ENCODE data around the gene C22orf31. TPM values are rescaled to one million over a fixed set of nuclear protein-coding genes. Genes with fewer than 3 reads are reported as not detected.

Gene C22orf31
- total and polyA plus RNA-seq, 4 experiments from 2014 or later: not detected

- intact Hi-C loops (cut with micrococcal nuclease): no loop called here
- DNase-seq: no peak
- peak within 1 kb of the TSS in 4 of 7 donors; percentile 2 to 65 (median 11) for H3K27ac Mint-ChIP-seq
- H3K36me3 Mint-ChIP-seq: peaks cover 0 to 3% of the 10 kb centered on the region in 2 donors
- peak within 1 kb of the TSS; percentile 73 to 88 (median 82) for H3K4me3 Mint-ChIP-seq
- peaks cover 22% of the 10 kb centered on the region for H3K27me3 ChIP-seq (ENCODE audit: insufficient read depth, low read length)
- no peaks in the 10 kb centered on the region for H3K9me3 ChIP-seq (ENCODE audit: control insufficient read depth in 1 of 2, low read length in 2 of 2)
- H3K9me3 Mint-ChIP-seq: no peaks in the 10 kb centered on the region
- H3K4me1 Mint-ChIP-seq: peaks cover 9 to 29% (median 17%) of the 10 kb centered on the region in 4 donors
- peaks cover 23% of the 10 kb centered on the region for H3K4me1 ChIP-seq (ENCODE audit: insufficient read depth, low read length)
- H3K4me3 ChIP-seq (ENCODE audit: low read length in 2 of 2): peak within 1 kb of the TSS in 1 of 2 donors; percentile 58
- H3K36me3 ChIP-seq (ENCODE audit: insufficient read depth, low read length): no peaks in the 10 kb centered on the region
- POLR2A ChIA-PET (ENCODE audit: partially characterized antibody): interaction anchor here (1.4 kb wide), 1 partner anchor 190 kb away, joined by 5 read pairs; the partner anchor contains the start of gene ZNRF3
- peaks cover 17 to 42% of the 10 kb centered on the region in 2 donors for H3K27me3 Mint-ChIP-seq
- CTCF ChIA-PET (ENCODE audit: partially characterized antibody): no interaction called here
- H3K27ac ChIP-seq (ENCODE audit: low read depth, low read length): no peak within 1 kb of the TSS
Measured at GRCh38 chr22:29072979-29073617, 11.5 kb upstream of the C22orf31 start, which contains the start of gene KREMEN1. Gene KREMEN1, plus strand, starts transcription at chr22:29073035. Its CDS starts 96 bp downstream, at chr22:29073131.

- H3K4me1 Mint-ChIP-seq: peaks cover 9 to 29% (median 17%) of the 10 kb centered on the region in 4 donors
Measured at GRCh38 chr22:29072193-29072978, 10.8 kb upstream of the C22orf31 start.

GRCh38 chr22:29071261-29072045, 9.8 kb upstream of the C22orf31 start:
- Mint-ChIP-seq H3K4me3 (peak overlapping the region; percentile 79 to 88 (median 82)), H3K4me1 (peaks cover 9 to 33% (median 20%) of the 10 kb centered on the region in 4 donors), H3K36me3 (peaks cover 0 to 3% of the 10 kb centered on the region in 2 donors), H3K27ac (peak overlapping the region in 2 of 7 donors; percentile 24 to 30), H3K27me3 (peaks cover 15 to 37% of the 10 kb centered on the region in 2 donors), H3K9me3 (no peaks in the 10 kb centered on the region)
- Histone ChIP-seq H3K27me3 (ENCODE audit: insufficient read depth, low read length) (peaks cover 21% of the 10 kb centered on the region), H3K4me1 (ENCODE audit: insufficient read depth, low read length) (peaks cover 23% of the 10 kb centered on the region), H3K36me3 (ENCODE audit: insufficient read depth, low read length) (no peaks in the 10 kb centered on the region), H3K9me3 (ENCODE audit: control insufficient read depth in 1 of 2, low read length in 2 of 2) (no peaks in the 10 kb centered on the region), H3K27ac (ENCODE audit: low read depth, low read length) (no peak overlapping the region), H3K4me3 (ENCODE audit: low read length in 2 of 2) (peak overlapping the region in 1 of 2 donors; percentile 58)
- ChIA-PET CTCF (ENCODE audit: partially characterized antibody) (no interaction called here), POLR2A (ENCODE audit: partially characterized antibody) (no interaction called here)
- DNase-seq: peak in 1 of 5 donors; percentile 34
- intact Hi-C loops (cut with micrococcal nuclease): loop anchor here (1.0 kb wide), 1 partner anchor 188 kb away; the partner anchor contains the start of gene ZNRF3

More at GRCh38 chr22:29072193-29072978, 10.8 kb upstream of the C22orf31 start:
- H3K4me3 Mint-ChIP-seq: peak overlapping the region; percentile 73 to 88 (median 82)
- intact Hi-C loops (cut with micrococcal nuclease): no loop called here
- ChIA-PET CTCF (ENCODE audit: partially characterized antibody) (no interaction called here), POLR2A (ENCODE audit: partially characterized antibody) (interaction anchor here (0.5 to 1.4 kb wide), 2 partner anchors 28 to 189 kb away, joined by 3 to 5 read pairs; partner anchors contain the start of gene ZNRF3)
- Histone ChIP-seq H3K27ac (ENCODE audit: low read depth, low read length) (no peak overlapping the region), H3K27me3 (ENCODE audit: insufficient read depth, low read length) (peaks cover 22% of the 10 kb centered on the region), H3K4me1 (ENCODE audit: insufficient read depth, low read length) (peaks cover 23% of the 10 kb centered on the region), H3K9me3 (ENCODE audit: control insufficient read depth in 1 of 2, low read length in 2 of 2) (no peaks in the 10 kb centered on the region), H3K36me3 (ENCODE audit: insufficient read depth, low read length) (no peaks in the 10 kb centered on the region), H3K4me3 (ENCODE audit: low read length in 2 of 2) (peak overlapping the region in 1 of 2 donors; percentile 58)
- peaks cover 0 to 3% of the 10 kb centered on the region in 2 donors for H3K36me3 Mint-ChIP-seq
- H3K9me3 Mint-ChIP-seq: no peaks in the 10 kb centered on the region
- H3K27me3 Mint-ChIP-seq: peaks cover 17 to 40% of the 10 kb centered on the region in 2 donors
- peak; percentile 81 to 84 (median 84) for DNase-seq
- peak overlapping the region in 2 of 7 donors; percentile 2 to 65 for H3K27ac Mint-ChIP-seq

- Mint-ChIP-seq H3K27me3 (peaks cover 13 to 31% of the 10 kb centered on the region in 2 donors), H3K4me1 (peaks cover 11 to 41% (median 27%) of the 10 kb centered on the region in 4 donors), H3K36me3 (no peaks in the 10 kb centered on the region), H3K27ac (peak overlapping the region in 1 of 7 donors; percentile 30), H3K4me3 (peak overlapping the region in 6 of 8 donors; percentile 38 to 85 (median 78)), H3K9me3 (peaks cover 0 to 1% (median 0%) of the 10 kb centered on the region in 8 donors)
- intact Hi-C loops (cut with micrococcal nuclease): no loop called here
- no peak overlapping the region for H3K27ac ChIP-seq (ENCODE audit: low read depth, low read length)
- CTCF ChIA-PET (ENCODE audit: partially characterized antibody): no interaction called here
- POLR2A ChIA-PET (ENCODE audit: partially characterized antibody): no interaction called here
- no peaks in the 10 kb centered on the region for H3K36me3 ChIP-seq (ENCODE audit: insufficient read depth, low read length)
- H3K4me3 ChIP-seq (ENCODE audit: low read length in 2 of 2): no peak overlapping the region
- no peaks in the 10 kb centered on the region for H3K9me3 ChIP-seq (ENCODE audit: control insufficient read depth in 1 of 2, low read length in 2 of 2)
- H3K4me1 ChIP-seq (ENCODE audit: insufficient read depth, low read length): peaks cover 31% of the 10 kb centered on the region
- H3K27me3 ChIP-seq (ENCODE audit: insufficient read depth, low read length): peaks cover 18% of the 10 kb centered on the region
- DNase-seq: no peak
Measured at GRCh38 chr22:29070490-29070889, 8.9 kb upstream of the C22orf31 start.

- H3K4me3 ChIP-seq (ENCODE audit: low read length in 2 of 2): no peak overlapping the region
- no peak overlapping the region for H3K27ac Mint-ChIP-seq
- peaks cover 36% of the 10 kb centered on the region for H3K4me1 ChIP-seq (ENCODE audit: insufficient read depth, low read length)
- POLR2A ChIA-PET (ENCODE audit: partially characterized antibody): no interaction called here
- no peak overlapping the region for H3K27ac ChIP-seq (ENCODE audit: low read depth, low read length)
- intact Hi-C loops (cut with micrococcal nuclease): no loop called here
- DNase-seq: no peak
- H3K4me3 Mint-ChIP-seq: no peak overlapping the region
- H3K4me1 Mint-ChIP-seq: peaks cover 11 to 47% (median 30%) of the 10 kb centered on the region in 4 donors
- CTCF ChIA-PET (ENCODE audit: partially characterized antibody): no interaction called here
- H3K27me3 ChIP-seq (ENCODE audit: insufficient read depth, low read length): peaks cover 9% of the 10 kb centered on the region
- peaks cover 0 to 1% (median 0%) of the 10 kb centered on the region in 8 donors for H3K9me3 Mint-ChIP-seq
- H3K27me3 Mint-ChIP-seq: peaks cover 7 to 26% of the 10 kb centered on the region in 2 donors
- no peaks in the 10 kb centered on the region for H3K9me3 ChIP-seq (ENCODE audit: control insufficient read depth in 1 of 2, low read length in 2 of 2)
- H3K36me3 Mint-ChIP-seq: no peaks in the 10 kb centered on the region
- H3K36me3 ChIP-seq (ENCODE audit: insufficient read depth, low read length): no peaks in the 10 kb centered on the region
Measured at GRCh38 chr22:29069463-29069862, 7.8 kb upstream of the C22orf31 start.

GRCh38 chr22:29065468-29066190, 4.0 kb upstream of the C22orf31 start:
- ChIA-PET CTCF (ENCODE audit: partially characterized antibody) (interaction anchor here (0.8 to 2.1 kb wide), 5 partner anchors 9 to 277 kb away, joined by 3 to 9 read pairs (median 3); no protein-coding TSS in a partner anchor), POLR2A (ENCODE audit: partially characterized antibody) (no interaction called here)
- peaks cover 4 to 23% (median 13%) of the 10 kb centered on the region in 4 donors for H3K4me1 Mint-ChIP-seq
- Histone ChIP-seq H3K9me3 (ENCODE audit: control insufficient read depth in 1 of 2, low read length in 2 of 2) (no peaks in the 10 kb centered on the region), H3K4me3 (ENCODE audit: low read length in 2 of 2) (no peak overlapping the region), H3K27me3 (ENCODE audit: insufficient read depth, low read length) (no peaks in the 10 kb centered on the region), H3K27ac (ENCODE audit: low read depth, low read length) (no peak overlapping the region), H3K4me1 (ENCODE audit: insufficient read depth, low read length) (peaks cover 13% of the 10 kb centered on the region), H3K36me3 (ENCODE audit: insufficient read depth, low read length) (no peaks in the 10 kb centered on the region)
- no peaks in the 10 kb centered on the region for H3K36me3 Mint-ChIP-seq
- DNase-seq: no peak
- peak overlapping the region in 3 of 7 donors; percentile 26 to 76 (median 72) for H3K27ac Mint-ChIP-seq
- peaks cover 0 to 1% (median 0%) of the 10 kb centered on the region in 8 donors for H3K9me3 Mint-ChIP-seq
- peak overlapping the region in 5 of 8 donors; percentile 5 to 40 (median 33) for H3K4me3 Mint-ChIP-seq
- H3K27me3 Mint-ChIP-seq: peaks cover 3 to 19% of the 10 kb centered on the region in 2 donors
- intact Hi-C loops (cut with micrococcal nuclease): no loop called here

All from CD4-positive, alpha-beta memory T cell (primary cell).